Endothelial cell (in vitro differentiated cells): Measurements from ENCODE around the gene AKAP13. TPM values are rescaled to one million over a fixed set of nuclear protein-coding genes. Genes with fewer than 3 reads are reported as not detected.

Source experiments
- DNase-seq: peaks from one replicate; pipeline ENCODE4 v3.0.0; 2021; ENCODE audit warnings: low spot score
- H3K27ac Mint-ChIP-seq: one replicate; pipeline ENCODE4 v1.8.0; 2021; ENCODE audit warnings: mixed read lengths, inconsistent platforms; ENCODE audit not compliant: unreplicated experiment
- H3K27me3 Mint-ChIP-seq: one replicate; pipeline ENCODE4 v1.8.0; 2021; ENCODE audit warnings: mild to moderate bottlenecking, moderate library complexity, mixed read lengths, inconsistent platforms; ENCODE audit not compliant: unreplicated experiment
- H3K36me3 Mint-ChIP-seq: one replicate; pipeline ENCODE4 v1.8.0; 2021; ENCODE audit warnings: mild to moderate bottlenecking, low read depth, mixed read lengths, inconsistent platforms; ENCODE audit not compliant: unreplicated experiment
- H3K4me1 Mint-ChIP-seq: one replicate; pipeline ENCODE4 v1.8.0; 2021; ENCODE audit warnings: mild to moderate bottlenecking, mixed read lengths, inconsistent platforms; ENCODE audit not compliant: unreplicated experiment
- H3K4me3 Mint-ChIP-seq: one replicate; pipeline ENCODE4 v1.8.0; 2021; ENCODE audit warnings: mild to moderate bottlenecking, mixed read lengths, inconsistent platforms; ENCODE audit not compliant: unreplicated experiment
- H3K9me3 Mint-ChIP-seq: one replicate; pipeline ENCODE4 v1.8.0; 2021; ENCODE audit warnings: mixed read lengths, inconsistent platforms; ENCODE audit not compliant: unreplicated experiment
- CTCF ChIP-seq: fragments of 200-600 bp; sonication (generic); IDR thresholded peaks from one replicate; pipeline ENCODE4 v1.5.0; 2021; ENCODE audit warnings: antibody characterized with exemption; ENCODE audit not compliant: unreplicated experiment
- total RNA-seq: library from RNA; stranded (reverse); fragmentation: NEBNext Ultra II Directional; extraction: Animal tissue kit (Norgen Biotek cat#: 25700); gene quantifications from one replicate; pipeline ENCODE4 v1.2.1, GENCODE V29; 2021; ENCODE audit not compliant: unreplicated experiment

AKAP13 gene
- total RNA-seq, 1 donor from 2014 or later: 249 TPM

GRCh38 chr15:85761635-85762034, 381.2 kb downstream of the AKAP13 start:
- Mint-ChIP-seq H3K4me3 (peak overlapping the region; percentile 34), H3K4me1 (peaks cover 3% of the 10 kb centered on the region), H3K27ac (no peak overlapping the region), H3K9me3 (no peaks in the 10 kb centered on the region), H3K27me3 (peaks cover 16% of the 10 kb centered on the region), H3K36me3 (peaks cover 12% of the 10 kb centered on the region)
- no peak for DNase-seq
- no peak for TF ChIP-seq CTCF

- H3K4me3 Mint-ChIP-seq: peak overlapping the region; percentile 34
- H3K4me1 Mint-ChIP-seq: peaks cover 3% of the 10 kb centered on the region
- DNase-seq: no peak
- no peak for TF ChIP-seq CTCF
- peaks cover 17% of the 10 kb centered on the region for H3K27me3 Mint-ChIP-seq
- H3K9me3 Mint-ChIP-seq: no peaks in the 10 kb centered on the region
- H3K36me3 Mint-ChIP-seq: peaks cover 14% of the 10 kb centered on the region
- peak overlapping the region; percentile 31 for H3K27ac Mint-ChIP-seq
These were observed 381.8 kb downstream of the AKAP13 start for GRCh38 chr15:85762039-85762755.

- no peak overlapping the region for H3K4me3 Mint-ChIP-seq
- no peak for TF ChIP-seq CTCF
- H3K9me3 Mint-ChIP-seq: no peaks in the 10 kb centered on the region
- peaks cover 15% of the 10 kb centered on the region for H3K27me3 Mint-ChIP-seq
- H3K4me1 Mint-ChIP-seq: peaks cover 3% of the 10 kb centered on the region
- no peak for DNase-seq
- H3K27ac Mint-ChIP-seq: peak overlapping the region; percentile 31
- H3K36me3 Mint-ChIP-seq: peaks cover 14% of the 10 kb centered on the region
These were observed 382.3 kb downstream of the AKAP13 start for GRCh38 chr15:85762756-85763127.

- Mint-ChIP-seq H3K27ac (no peak overlapping the region), H3K36me3 (peaks cover 14% of the 10 kb centered on the region), H3K9me3 (no peaks in the 10 kb centered on the region), H3K4me3 (no peak overlapping the region), H3K27me3 (peaks cover 13% of the 10 kb centered on the region), H3K4me1 (peaks cover 3% of the 10 kb centered on the region)
- no peak for TF ChIP-seq CTCF
- no peak for DNase-seq
These were observed 382.8 kb downstream of the AKAP13 start for GRCh38 chr15:85763157-85763556.
